Neuronal stem cell (in vitro differentiated cells): ENCODE results near the gene FLVCR2.

Experiments
- DNase-seq: peaks from one replicate; pipeline ENCODE4 v3.0.0-alpha.2; 2013; ENCODE audit warnings: low spot score
- H2AFZ ChIP-seq: one replicate; pipeline ENCODE4 v1.6.1; 2013; ENCODE audit warnings: mild to moderate bottlenecking, low read length, inconsistent platforms
- H2AK5ac ChIP-seq: 2 replicates; pipeline ENCODE4 v1.6.1; 2013; ENCODE audit warnings: low read depth, mild to moderate bottlenecking, inconsistent platforms, low read length, moderate library complexity, mixed read lengths
- H2BK120ac ChIP-seq: 2 replicates; pipeline ENCODE4 v1.6.1; 2013; ENCODE audit warnings: low read depth, mild to moderate bottlenecking, inconsistent platforms, low read length, moderate library complexity, mixed read lengths
- H2BK12ac ChIP-seq: one replicate; pipeline ENCODE4 v1.6.1; 2013; ENCODE audit warnings: low read length, inconsistent platforms
- H2BK15ac ChIP-seq: 2 replicates; pipeline ENCODE4 v1.6.1; 2013; ENCODE audit warnings: mild to moderate bottlenecking, low read length, inconsistent platforms, mixed read lengths
- H2BK5ac ChIP-seq: one replicate; pipeline ENCODE4 v1.6.1; 2013; ENCODE audit warnings: inconsistent platforms, mild to moderate bottlenecking, low read length, moderate library complexity
- H3K14ac ChIP-seq: one replicate; pipeline ENCODE4 v1.6.1; 2013; ENCODE audit warnings: low read length, inconsistent platforms
- H3K18ac ChIP-seq: 2 replicates; pipeline ENCODE4 v1.6.1; 2013; ENCODE audit warnings: low read length, inconsistent platforms
- H3K23ac ChIP-seq: 2 replicates; pipeline ENCODE4 v1.6.1; 2013; ENCODE audit warnings: low read depth, mild to moderate bottlenecking, mixed read lengths, low read length, inconsistent platforms; ENCODE audit not compliant: poor library complexity
- H3K27ac ChIP-seq: replicated peaks from 3 replicates; pipeline ENCODE4 v1.5.1; 2013; ENCODE audit warnings: low read length, inconsistent platforms
- H3K27me3 ChIP-seq, 3 experiments: 2 replicates each; pipeline ENCODE4 v1.6.1; 2013; ENCODE audit warnings: low read length in 3 of 3, mild to moderate bottlenecking in 2 of 3, inconsistent platforms in 1 of 3, low read depth in 1 of 3, mixed read lengths in 1 of 3, moderate library complexity in 1 of 3; ENCODE audit not compliant: control insufficient read depth in 3 of 3, insufficient read depth in 3 of 3
- H3K36me3 ChIP-seq, 2 donors: replicated peaks in 1 of 2; 2 replicates each; pipeline ENCODE4 v1.6.1; 2013; ENCODE audit warnings: low read length in 2 of 2; ENCODE audit not compliant: control insufficient read depth in 2 of 2, insufficient read depth in 2 of 2
- H3K4ac ChIP-seq: 2 replicates; pipeline ENCODE4 v1.6.1; 2013; ENCODE audit warnings: inconsistent platforms, mild to moderate bottlenecking, low read length, moderate library complexity
- H3K4me1 ChIP-seq, 2 donors: 1 replicate in 1 of 2; 2 replicates in 1 of 2; pipeline ENCODE4 v1.6.1; 2013; ENCODE audit warnings: low read length in 2 of 2, low read depth in 1 of 2; ENCODE audit not compliant: control insufficient read depth in 2 of 2, insufficient read depth in 1 of 2
- H3K4me2 ChIP-seq: one replicate; pipeline ENCODE4 v1.6.1; 2013; ENCODE audit warnings: mild to moderate bottlenecking, low read length, inconsistent platforms; ENCODE audit not compliant: insufficient read depth, poor library complexity, severe bottlenecking
- H3K4me3 ChIP-seq, 2 donors: 2 replicates each; pipeline ENCODE4 v1.5.1; 2013; ENCODE audit warnings: low read length in 2 of 2, mild to moderate bottlenecking in 2 of 2, inconsistent platforms in 1 of 2, moderate library complexity in 1 of 2
- H3K79me1 ChIP-seq: one replicate; pipeline ENCODE4 v1.6.1; 2013; ENCODE audit warnings: low read depth, mild to moderate bottlenecking, inconsistent platforms, low read length, moderate library complexity
- H3K9ac ChIP-seq: one replicate; pipeline ENCODE4 v1.6.1; 2013; ENCODE audit warnings: mild to moderate bottlenecking, low read depth, low read length, inconsistent platforms; ENCODE audit not compliant: poor library complexity
- H3K9me3 ChIP-seq, 2 donors: replicated peaks in 1 of 2; 2 replicates each; pipeline versions ENCODE3 to v1.6.1; 2013; ENCODE audit warnings: low read length in 2 of 2, mild to moderate bottlenecking in 2 of 2, inconsistent platforms in 1 of 2, low read depth in 1 of 2, mixed read lengths in 1 of 2, moderate library complexity in 1 of 2; ENCODE audit not compliant: control insufficient read depth in 2 of 2, insufficient read depth in 1 of 2
- H4K8ac ChIP-seq: one replicate; pipeline ENCODE4 v1.6.1; 2013; ENCODE audit warnings: low read depth, mild to moderate bottlenecking, inconsistent platforms, low read length, moderate library complexity
- H4K91ac ChIP-seq: one replicate; pipeline ENCODE4 v1.6.1; 2013; ENCODE audit warnings: low read length, low read depth, mild to moderate bottlenecking, inconsistent platforms; ENCODE audit not compliant: poor library complexity
- WGBS, 2 donors: extraction: QIAGEN DNeasy Blood & Tissue Kit; methylation state at CpG; one replicate each; pipeline ENCODE4 v1.1.7; 2013; ENCODE audit warnings: missing lambda C conversion rate in 2 of 2, mixed read lengths in 1 of 2; ENCODE audit not compliant: insufficient read length in 2 of 2, insufficient replicate concordance in 1 of 2; ENCODE audit errors: extremely low coverage in 2 of 2; 5-methylcytosine and 5-hydroxymethylcytosine counted together

FLVCR2 gene

DNA sequence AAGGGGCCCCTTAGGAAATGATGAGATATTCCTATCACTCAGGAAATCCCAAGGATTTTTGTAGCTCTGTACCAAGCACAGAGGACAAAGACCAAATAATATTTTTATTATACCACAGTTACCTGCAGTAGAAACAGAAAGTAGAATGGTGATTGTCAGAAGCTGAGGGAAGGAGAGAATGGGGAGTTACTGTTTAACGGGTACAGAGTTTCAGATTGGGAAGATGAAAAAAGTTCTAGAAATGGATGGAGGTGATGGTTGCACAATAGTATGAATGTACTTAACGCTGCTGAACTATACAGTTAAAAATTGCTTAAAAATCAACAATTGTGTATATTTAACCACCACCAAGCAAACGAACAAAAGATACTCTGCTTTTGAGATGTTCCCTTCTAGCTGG is 24.1 kb downstream of the FLVCR2 start:
- H2AFZ ChIP-seq: no peak overlapping the region
- H3K4ac ChIP-seq: no peak overlapping the region
- H3K4me2 ChIP-seq: no peak overlapping the region
- H3K4me3 ChIP-seq: no peak overlapping the region
- no peaks in the 10 kb centered on the region for H3K9me3 ChIP-seq
- H4K8ac ChIP-seq: no peak overlapping the region
- no CpG with 5 or more reads among the region's 3 CpGs for WGBS, 2 donors
- no peak overlapping the region for H3K23ac ChIP-seq
- H2BK5ac ChIP-seq: no peak overlapping the region
- no peak overlapping the region for H3K27ac ChIP-seq
- H2BK120ac ChIP-seq: no peak overlapping the region
- H3K18ac ChIP-seq: no peak overlapping the region
- H3K9ac ChIP-seq: no peak overlapping the region
- no peak overlapping the region for H2AK5ac ChIP-seq
- no peak overlapping the region for H3K14ac ChIP-seq
- no peaks in the 10 kb centered on the region for H3K27me3 ChIP-seq
- no peak for DNase-seq
- no peaks in the 10 kb centered on the region for H3K36me3 ChIP-seq
- H2BK15ac ChIP-seq: no peak overlapping the region
- no peaks in the 10 kb centered on the region for H3K4me1 ChIP-seq
- no peak overlapping the region for H2BK12ac ChIP-seq
- H4K91ac ChIP-seq: no peak overlapping the region
- H3K79me1 ChIP-seq: no peaks in the 10 kb centered on the region

DNA sequence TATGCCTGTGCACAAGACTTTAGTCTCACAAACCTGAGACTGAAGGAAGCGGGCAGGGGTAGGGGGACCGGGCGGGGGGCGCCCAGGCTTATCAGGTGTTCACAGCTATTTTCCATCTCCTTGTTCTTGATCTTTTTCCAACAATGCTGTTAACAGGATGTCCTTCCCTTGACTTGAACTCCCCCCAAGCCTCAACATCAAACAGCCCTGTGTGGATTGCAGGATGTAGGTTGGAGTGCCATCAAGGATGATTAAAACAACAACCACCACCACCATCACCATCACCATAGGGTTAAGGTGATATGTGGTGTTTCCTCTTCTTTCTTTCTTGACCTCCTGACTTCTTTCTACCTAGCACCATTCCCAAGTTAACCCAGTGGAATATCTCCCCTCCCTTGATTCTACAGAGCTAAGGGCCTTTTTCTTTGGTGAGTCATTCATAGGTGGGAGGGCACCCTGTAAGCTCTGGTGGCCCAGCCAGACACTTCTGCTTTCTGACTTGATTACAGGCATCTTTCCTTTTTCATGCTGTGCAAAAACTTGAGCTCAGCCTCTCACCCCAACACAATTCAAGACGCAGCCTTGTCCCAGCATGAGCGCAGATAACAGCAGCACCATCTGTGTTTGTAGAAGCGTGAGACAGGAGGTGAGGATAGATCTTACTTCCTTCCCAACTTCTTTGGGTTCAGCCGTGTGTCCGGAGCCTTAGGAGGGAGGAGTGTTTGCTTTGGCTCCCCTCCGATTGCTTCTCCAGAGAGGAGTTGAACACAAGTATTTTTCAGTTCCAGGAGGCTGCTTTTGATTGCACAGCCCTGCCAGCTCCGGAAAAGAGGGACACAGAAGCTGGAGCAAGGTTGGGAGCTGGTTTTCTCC is 26.8 kb downstream of the FLVCR2 start:
- H2BK15ac ChIP-seq: no peak overlapping the region
- H3K27me3 ChIP-seq: no peaks in the 10 kb centered on the region
- no peak overlapping the region for H3K9ac ChIP-seq
- H3K23ac ChIP-seq: no peak overlapping the region
- no peak overlapping the region for H3K27ac ChIP-seq
- DNase-seq: no peak
- no peak overlapping the region for H3K4me2 ChIP-seq
- H3K14ac ChIP-seq: no peak overlapping the region
- no CpG with 5 or more reads among the region's 11 CpGs for WGBS, 2 donors
- no peak overlapping the region for H2BK12ac ChIP-seq
- no peak overlapping the region for H2AK5ac ChIP-seq
- no peaks in the 10 kb centered on the region for H3K79me1 ChIP-seq
- no peak overlapping the region for H4K91ac ChIP-seq
- H2AFZ ChIP-seq: no peak overlapping the region
- H3K4me3 ChIP-seq: no peak overlapping the region
- H3K18ac ChIP-seq: no peak overlapping the region
- no peak overlapping the region for H2BK5ac ChIP-seq
- no peak overlapping the region for H3K4ac ChIP-seq
- no peak overlapping the region for H2BK120ac ChIP-seq
- H3K4me1 ChIP-seq: peaks cover 0 to 3% of the 10 kb centered on the region in 2 donors
- peaks cover 0 to 4% of the 10 kb centered on the region in 2 donors for H3K9me3 ChIP-seq
- H3K36me3 ChIP-seq: no peaks in the 10 kb centered on the region
- no peak overlapping the region for H4K8ac ChIP-seq

DNA sequence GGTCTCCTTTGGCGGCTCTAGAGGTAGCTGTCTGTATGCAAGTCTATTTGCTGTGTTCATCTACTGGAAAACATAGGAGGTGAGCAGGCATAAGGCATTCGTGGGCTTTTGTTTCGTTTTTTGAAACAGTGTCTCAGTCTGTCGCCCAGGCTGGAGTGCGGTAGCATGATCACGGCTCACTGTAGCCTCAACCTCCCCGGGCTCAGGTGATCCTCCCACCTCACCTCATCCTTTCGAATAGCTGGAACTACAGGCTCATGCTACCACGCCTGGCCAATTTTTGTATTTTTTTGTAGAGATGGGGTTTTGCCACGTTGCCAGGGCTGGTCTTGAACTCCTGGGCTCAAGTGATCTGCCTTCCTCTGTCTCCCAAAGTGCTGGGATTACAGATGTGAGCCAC is 27.5 kb downstream of the FLVCR2 start:
- DNase-seq: no peak
- Histone ChIP-seq H2BK12ac (no peak overlapping the region), H2AFZ (no peak overlapping the region), H3K4me2 (no peak overlapping the region), H3K4me1 (peaks cover 0 to 3% of the 10 kb centered on the region in 2 donors), H3K36me3 (no peaks in the 10 kb centered on the region), H3K27me3 (no peaks in the 10 kb centered on the region), H2BK120ac (no peak overlapping the region), H3K4ac (no peak overlapping the region), H4K8ac (no peak overlapping the region), H4K91ac (no peak overlapping the region), H2BK5ac (no peak overlapping the region), H3K27ac (no peak overlapping the region), H3K14ac (no peak overlapping the region), H3K18ac (no peak overlapping the region), H3K4me3 (no peak overlapping the region), H3K79me1 (no peaks in the 10 kb centered on the region), H3K9me3 (peaks cover 0 to 4% of the 10 kb centered on the region in 2 donors), H3K9ac (no peak overlapping the region), H3K23ac (no peak overlapping the region), H2BK15ac (no peak overlapping the region), H2AK5ac (no peak overlapping the region)
- WGBS, 2 donors: no CpG with 5 or more reads among the region's 10 CpGs

DNA sequence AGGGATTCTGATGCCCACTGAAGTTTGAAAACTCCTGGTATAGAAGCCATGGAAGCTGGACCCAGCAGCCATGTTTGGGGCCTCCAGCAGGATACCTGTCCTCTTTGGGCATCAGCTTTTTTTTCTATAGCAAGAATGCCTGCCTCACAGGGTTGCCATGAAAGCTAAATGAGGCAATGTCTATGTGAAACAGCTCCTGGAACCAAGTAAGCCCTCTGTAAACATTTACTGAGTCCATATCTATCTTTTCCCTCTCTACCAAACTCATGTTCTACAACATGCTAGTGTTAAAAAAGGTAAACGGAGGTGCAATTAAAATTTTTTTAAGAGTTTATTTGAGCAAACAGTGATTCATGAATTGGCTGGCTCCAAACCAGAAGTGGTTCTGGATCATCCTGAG is 28.6 kb downstream of the FLVCR2 start:
- no CpG with 5 or more reads among the region's 1 CpG for whole genome bisulfite sequencing, 2 donors
- Histone ChIP-seq H3K23ac (no peak overlapping the region), H3K36me3 (no peaks in the 10 kb centered on the region), H2BK15ac (no peak overlapping the region), H4K8ac (no peak overlapping the region), H3K9ac (no peak overlapping the region), H2BK12ac (no peak overlapping the region), H3K4me1 (peaks cover under 1 to 3% of the 10 kb centered on the region in 2 donors), H2AK5ac (no peak overlapping the region), H4K91ac (no peak overlapping the region), H3K27ac (no peak overlapping the region), H2AFZ (no peak overlapping the region), H3K4me2 (no peak overlapping the region), H2BK120ac (no peak overlapping the region), H3K18ac (no peak overlapping the region), H2BK5ac (no peak overlapping the region), H3K79me1 (no peaks in the 10 kb centered on the region), H3K14ac (no peak overlapping the region), H3K4ac (no peak overlapping the region), H3K4me3 (no peak overlapping the region), H3K9me3 (peaks cover 0 to 4% of the 10 kb centered on the region in 2 donors), H3K27me3 (no peaks in the 10 kb centered on the region)
- DNase-seq: no peak
